ENCODE data around the gene WDR33.

The WDR33 gene

GRCh38 chr2:127733113-127733815 is 77.7 kb downstream of the WDR33 start:
- H3K9me3 ChIP-seq (ENCODE audit: insufficient read depth, low read length), result no peaks in the 10 kb centered on the region
- H3K27me3 ChIP-seq (ENCODE audit: insufficient read depth, insufficient read length), result no peaks in the 10 kb centered on the region
- H3K4me1 ChIP-seq (ENCODE audit: insufficient read depth, insufficient read length), result no peaks in the 10 kb centered on the region
- H3K9ac ChIP-seq (ENCODE audit: insufficient read length, low read depth), result no peak overlapping the region
- DNase-seq (ENCODE audit: low read depth, low spot score), result no peak
- peaks cover 7% of the 10 kb centered on the region for H3K36me3 ChIP-seq (ENCODE audit: insufficient read depth, insufficient read length, low read length)
- TF ChIP-seq YY1 (IDR thresholded peaks at IDR 0.05; ENCODE audit: insufficient read depth, insufficient read length), result no peak
- no peak for TF ChIP-seq SUZ12 (IDR thresholded peaks at IDR 0.05; ENCODE audit: extremely low read depth, insufficient read depth, insufficient read length)
- TF ChIP-seq ZNF274 (IDR thresholded peaks at IDR 0.05; ENCODE audit: low read depth, low read length), result no peak
- no peak overlapping the region for H3K4me3 ChIP-seq (ENCODE audit: insufficient read length, low read depth)

- no peaks in the 10 kb centered on the region for H3K4me1 ChIP-seq (ENCODE audit: insufficient read depth, insufficient read length)
- no peak overlapping the region for H3K9ac ChIP-seq (ENCODE audit: insufficient read length, low read depth)
- no peaks in the 10 kb centered on the region for H3K9me3 ChIP-seq (ENCODE audit: insufficient read depth, low read length)
- H3K36me3 ChIP-seq (ENCODE audit: insufficient read depth, insufficient read length, low read length), result peaks cover 33% of the 10 kb centered on the region
- TF ChIP-seq ZNF274 (IDR thresholded peaks at IDR 0.05; ENCODE audit: low read depth, low read length) (no peak), SUZ12 (IDR thresholded peaks at IDR 0.05; ENCODE audit: extremely low read depth, insufficient read depth, insufficient read length) (no peak), YY1 (IDR thresholded peaks at IDR 0.05; ENCODE audit: insufficient read depth, insufficient read length) (no peak)
- no peaks in the 10 kb centered on the region for H3K27me3 ChIP-seq (ENCODE audit: insufficient read depth, insufficient read length)
- H3K4me3 ChIP-seq (ENCODE audit: insufficient read length, low read depth), result no peak overlapping the region
- no peak for DNase-seq (ENCODE audit: low read depth, low spot score)
Observed at GRCh38 chr2:127726158-127726880, 84.7 kb downstream of the WDR33 start.

- H3K36me3 ChIP-seq (ENCODE audit: insufficient read depth, insufficient read length, low read length), result peaks cover 68% of the 10 kb centered on the region
- H3K9me3 ChIP-seq (ENCODE audit: insufficient read depth, low read length), result no peaks in the 10 kb centered on the region
- no peaks in the 10 kb centered on the region for H3K27me3 ChIP-seq (ENCODE audit: insufficient read depth, insufficient read length)
- TF ChIP-seq YY1 (IDR thresholded peaks at IDR 0.05; ENCODE audit: insufficient read depth, insufficient read length), result no peak
- TF ChIP-seq ZNF274 (IDR thresholded peaks at IDR 0.05; ENCODE audit: low read depth, low read length), result no peak
- TF ChIP-seq SUZ12 (IDR thresholded peaks at IDR 0.05; ENCODE audit: extremely low read depth, insufficient read depth, insufficient read length), result no peak
- H3K4me1 ChIP-seq (ENCODE audit: insufficient read depth, insufficient read length), result no peaks in the 10 kb centered on the region
- no peak overlapping the region for H3K4me3 ChIP-seq (ENCODE audit: insufficient read length, low read depth)
- no peak overlapping the region for H3K9ac ChIP-seq (ENCODE audit: insufficient read length, low read depth)
- DNase-seq (ENCODE audit: low read depth, low spot score), result no peak
Observed at GRCh38 chr2:127722807-127723206, 88.2 kb downstream of the WDR33 start.

GRCh38 chr2:127721978-127722355 is 89.0 kb downstream of the WDR33 start:
- TF ChIP-seq YY1 (IDR thresholded peaks at IDR 0.05; ENCODE audit: insufficient read depth, insufficient read length), result no peak
- TF ChIP-seq ZNF274 (IDR thresholded peaks at IDR 0.05; ENCODE audit: low read depth, low read length), result no peak
- TF ChIP-seq SUZ12 (IDR thresholded peaks at IDR 0.05; ENCODE audit: extremely low read depth, insufficient read depth, insufficient read length), result no peak
- Histone ChIP-seq H3K9me3 (ENCODE audit: insufficient read depth, low read length) (no peaks in the 10 kb centered on the region), H3K36me3 (ENCODE audit: insufficient read depth, insufficient read length, low read length) (peaks cover 71% of the 10 kb centered on the region), H3K4me3 (ENCODE audit: insufficient read length, low read depth) (no peak overlapping the region), H3K27me3 (ENCODE audit: insufficient read depth, insufficient read length) (no peaks in the 10 kb centered on the region), H3K9ac (ENCODE audit: insufficient read length, low read depth) (no peak overlapping the region), H3K4me1 (ENCODE audit: insufficient read depth, insufficient read length) (no peaks in the 10 kb centered on the region)
- no peak for DNase-seq (ENCODE audit: low read depth, low spot score)

GRCh38 chr2:127721311-127721977 is 89.5 kb downstream of the WDR33 start:
- peaks cover 76% of the 10 kb centered on the region for H3K36me3 ChIP-seq (ENCODE audit: insufficient read depth, insufficient read length, low read length)

GRCh38 chr2:127719301-127720218 is 91.4 kb downstream of the WDR33 start:
- H3K9ac ChIP-seq (ENCODE audit: insufficient read length, low read depth), result no peak overlapping the region
- H3K27me3 ChIP-seq (ENCODE audit: insufficient read depth, insufficient read length), result no peaks in the 10 kb centered on the region
- TF ChIP-seq ZNF274 (IDR thresholded peaks at IDR 0.05; ENCODE audit: low read depth, low read length) (no peak), SUZ12 (IDR thresholded peaks at IDR 0.05; ENCODE audit: extremely low read depth, insufficient read depth, insufficient read length) (no peak), YY1 (IDR thresholded peaks at IDR 0.05; ENCODE audit: insufficient read depth, insufficient read length) (no peak)
- no peaks in the 10 kb centered on the region for H3K9me3 ChIP-seq (ENCODE audit: insufficient read depth, low read length)
- H3K4me3 ChIP-seq (ENCODE audit: insufficient read length, low read depth), result no peak overlapping the region
- H3K36me3 ChIP-seq (ENCODE audit: insufficient read depth, insufficient read length, low read length), result peaks cover 81% of the 10 kb centered on the region
- peaks cover 4% of the 10 kb centered on the region for H3K4me1 ChIP-seq (ENCODE audit: insufficient read depth, insufficient read length)
- no peak for DNase-seq (ENCODE audit: low read depth, low spot score)

More at GRCh38 chr2:127721311-127721977, 89.5 kb downstream of the WDR33 start:
- no peak overlapping the region for H3K4me3 ChIP-seq (ENCODE audit: insufficient read length, low read depth)
- H3K4me1 ChIP-seq (ENCODE audit: insufficient read depth, insufficient read length), result no peaks in the 10 kb centered on the region
- H3K9ac ChIP-seq (ENCODE audit: insufficient read length, low read depth), result no peak overlapping the region
- DNase-seq (ENCODE audit: low read depth, low spot score), result no peak
- H3K27me3 ChIP-seq (ENCODE audit: insufficient read depth, insufficient read length), result no peaks in the 10 kb centered on the region
- TF ChIP-seq SUZ12 (IDR thresholded peaks at IDR 0.05; ENCODE audit: extremely low read depth, insufficient read depth, insufficient read length) (no peak), ZNF274 (IDR thresholded peaks at IDR 0.05; ENCODE audit: low read depth, low read length) (no peak)
- no peaks in the 10 kb centered on the region for H3K9me3 ChIP-seq (ENCODE audit: insufficient read depth, low read length)
